ENCODE measurements around the gene RPL7A. TPM values are rescaled to one million over a fixed set of nuclear protein-coding genes. Genes with fewer than 3 reads are reported as not detected.

The RPL7A gene
- total and polyA plus RNA-seq, 2 of the 13 experiments (the other 11 are each of a cell fraction or from before 2014, with no cell fraction given): 2,401 to 2,938 TPM

DNA sequence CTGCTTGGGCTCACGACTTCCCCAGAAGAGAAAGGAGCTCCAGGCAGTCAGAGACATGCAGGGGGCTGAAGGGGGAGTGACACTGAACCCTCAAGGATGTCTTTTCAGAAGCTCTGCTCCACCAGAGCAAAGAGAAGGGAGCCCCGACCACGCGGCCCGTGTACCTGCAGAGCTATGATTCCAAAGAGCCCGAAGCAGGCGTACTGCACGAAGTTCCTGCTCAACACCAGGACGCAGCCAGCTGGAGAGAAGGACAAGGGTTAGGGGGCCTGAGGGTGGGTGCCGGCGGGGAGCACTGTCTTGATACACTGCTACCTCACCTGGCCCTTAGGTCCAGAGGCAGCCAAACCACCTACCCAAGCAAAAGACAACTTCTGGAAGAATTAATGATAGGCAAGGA is 18.4 kb downstream of the RPL7A start:
- ATAC-seq: no peak
- H3K4me1 ChIP-seq (ENCODE audit: insufficient read depth, low read length): peaks cover 50% of the 10 kb centered on the region
- no peaks in the 10 kb centered on the region for H3K27me3 ChIP-seq (ENCODE audit: control insufficient read depth in 1 of 2, insufficient read depth in 2 of 2, low read length in 2 of 2)
- no peak for FAIRE-seq
- H3K4me3 ChIP-seq (replicated peaks in 1 of 3; ENCODE audit: insufficient read depth in 1 of 3, low read depth in 2 of 3, low read length in 3 of 3): no peak overlapping the region
- intact Hi-C loops (cut with micrococcal nuclease; ENCODE audit: unreplicated experiment) (no loop called here), in situ Hi-C loops (cut with HindIII; ENCODE audit: extremely low pct_ligation_motif_present, low pct_unique_long_range_greater_than_20kb) (no loop called here)
- H3K4me2 ChIP-seq (ENCODE audit: low read depth, low read length): no peak overlapping the region
- no peak for DNase-seq (ENCODE audit: low spot score)
- H3K9ac ChIP-seq (ENCODE audit: insufficient read depth, low read depth, low read length): no peak overlapping the region
- no peaks in the 10 kb centered on the region for H3K9me3 ChIP-seq (ENCODE audit: low read length)
- H3K36me3 ChIP-seq (replicated peaks in 1 of 2; ENCODE audit: control insufficient read depth in 1 of 2, insufficient read depth in 2 of 2, low read length in 2 of 2): peaks cover 31 to 97% of the 10 kb centered on the region in 2 experiments
- ChIA-PET CTCF (ENCODE audit: low intra/inter-chr PET ratio, low total read pairs) (no interaction called here), POLR2A (interaction anchor here (1.0 to 1.5 kb wide), 3 partner anchors 8 to 93 kb away, joined by 3 to 5 read pairs (median 4); partner anchors contain the start of genes CACFD1, SURF1 and SURF2)
- H4K20me1 ChIP-seq (ENCODE audit: insufficient read depth, low read length): peaks cover 86% of the 10 kb centered on the region
- H3K27ac ChIP-seq (ENCODE audit: extremely low read length, insufficient read depth, low read length): no peak overlapping the region
- H2AFZ ChIP-seq (ENCODE audit: low read length): no peak overlapping the region
- no TSS peak for BruUV-seq (replicated peaks)
- WGBS (ENCODE audit: low lambda C conversion rate): 93% methylated on average over 5 of the region's 11 CpGs
- peaks cover 65% of the 10 kb centered on the region for H3K79me2 ChIP-seq (ENCODE audit: insufficient read depth, low read length)
- no peak for TF ChIP-seq ZNF44 (CRISPR knock-in tag; IDR thresholded peaks at IDR 0.05)
- TF ChIP-seq, protein P1, sequence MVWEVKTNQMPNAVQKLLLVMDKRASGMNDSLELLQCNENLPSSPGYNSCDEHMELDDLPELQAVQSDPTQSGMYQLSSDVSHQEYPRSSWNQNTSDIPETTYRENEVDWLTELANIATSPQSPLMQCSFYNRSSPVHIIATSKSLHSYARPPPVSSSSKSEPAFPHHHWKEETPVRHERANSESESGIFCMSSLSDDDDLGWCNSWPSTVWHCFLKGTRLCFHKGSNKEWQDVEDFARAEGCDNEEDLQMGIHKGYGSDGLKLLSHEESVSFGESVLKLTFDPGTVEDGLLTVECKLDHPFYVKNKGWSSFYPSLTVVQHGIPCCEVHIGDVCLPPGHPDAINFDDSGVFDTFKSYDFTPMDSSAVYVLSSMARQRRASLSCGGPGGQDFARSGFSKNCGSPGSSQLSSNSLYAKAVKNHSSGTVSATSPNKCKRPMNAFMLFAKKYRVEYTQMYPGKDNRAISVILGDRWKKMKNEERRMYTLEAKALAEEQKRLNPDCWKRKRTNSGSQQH (CRISPR knock-in tag; IDR thresholded peaks at IDR 0.05; ENCODE audit: low read depth): no peak
- no peak for TF ChIP-seq NFE2 (CRISPR knock-in tag; IDR thresholded peaks at IDR 0.05)
- TF ChIP-seq ZNF703 (CRISPR knock-in tag; IDR thresholded peaks at IDR 0.05; ENCODE audit: borderline replicate concordance): no peak
- no peak for TF ChIP-seq HNF4A (CRISPR knock-in tag; IDR thresholded peaks at IDR 0.05)
- TF ChIP-seq, protein P2, sequence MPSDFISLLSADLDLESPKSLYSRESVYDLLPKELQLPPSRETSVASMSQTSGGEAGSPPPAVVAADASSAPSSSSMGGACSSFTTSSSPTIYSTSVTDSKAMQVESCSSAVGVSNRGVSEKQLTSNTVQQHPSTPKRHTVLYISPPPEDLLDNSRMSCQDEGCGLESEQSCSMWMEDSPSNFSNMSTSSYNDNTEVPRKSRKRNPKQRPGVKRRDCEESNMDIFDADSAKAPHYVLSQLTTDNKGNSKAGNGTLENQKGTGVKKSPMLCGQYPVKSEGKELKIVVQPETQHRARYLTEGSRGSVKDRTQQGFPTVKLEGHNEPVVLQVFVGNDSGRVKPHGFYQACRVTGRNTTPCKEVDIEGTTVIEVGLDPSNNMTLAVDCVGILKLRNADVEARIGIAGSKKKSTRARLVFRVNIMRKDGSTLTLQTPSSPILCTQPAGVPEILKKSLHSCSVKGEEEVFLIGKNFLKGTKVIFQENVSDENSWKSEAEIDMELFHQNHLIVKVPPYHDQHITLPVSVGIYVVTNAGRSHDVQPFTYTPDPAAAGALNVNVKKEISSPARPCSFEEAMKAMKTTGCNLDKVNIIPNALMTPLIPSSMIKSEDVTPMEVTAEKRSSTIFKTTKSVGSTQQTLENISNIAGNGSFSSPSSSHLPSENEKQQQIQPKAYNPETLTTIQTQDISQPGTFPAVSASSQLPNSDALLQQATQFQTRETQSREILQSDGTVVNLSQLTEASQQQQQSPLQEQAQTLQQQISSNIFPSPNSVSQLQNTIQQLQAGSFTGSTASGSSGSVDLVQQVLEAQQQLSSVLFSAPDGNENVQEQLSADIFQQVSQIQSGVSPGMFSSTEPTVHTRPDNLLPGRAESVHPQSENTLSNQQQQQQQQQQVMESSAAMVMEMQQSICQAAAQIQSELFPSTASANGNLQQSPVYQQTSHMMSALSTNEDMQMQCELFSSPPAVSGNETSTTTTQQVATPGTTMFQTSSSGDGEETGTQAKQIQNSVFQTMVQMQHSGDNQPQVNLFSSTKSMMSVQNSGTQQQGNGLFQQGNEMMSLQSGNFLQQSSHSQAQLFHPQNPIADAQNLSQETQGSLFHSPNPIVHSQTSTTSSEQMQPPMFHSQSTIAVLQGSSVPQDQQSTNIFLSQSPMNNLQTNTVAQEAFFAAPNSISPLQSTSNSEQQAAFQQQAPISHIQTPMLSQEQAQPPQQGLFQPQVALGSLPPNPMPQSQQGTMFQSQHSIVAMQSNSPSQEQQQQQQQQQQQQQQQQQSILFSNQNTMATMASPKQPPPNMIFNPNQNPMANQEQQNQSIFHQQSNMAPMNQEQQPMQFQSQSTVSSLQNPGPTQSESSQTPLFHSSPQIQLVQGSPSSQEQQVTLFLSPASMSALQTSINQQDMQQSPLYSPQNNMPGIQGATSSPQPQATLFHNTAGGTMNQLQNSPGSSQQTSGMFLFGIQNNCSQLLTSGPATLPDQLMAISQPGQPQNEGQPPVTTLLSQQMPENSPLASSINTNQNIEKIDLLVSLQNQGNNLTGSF (CRISPR knock-in tag; IDR thresholded peaks at IDR 0.05): no peak
- TF ChIP-seq, protein P3, sequence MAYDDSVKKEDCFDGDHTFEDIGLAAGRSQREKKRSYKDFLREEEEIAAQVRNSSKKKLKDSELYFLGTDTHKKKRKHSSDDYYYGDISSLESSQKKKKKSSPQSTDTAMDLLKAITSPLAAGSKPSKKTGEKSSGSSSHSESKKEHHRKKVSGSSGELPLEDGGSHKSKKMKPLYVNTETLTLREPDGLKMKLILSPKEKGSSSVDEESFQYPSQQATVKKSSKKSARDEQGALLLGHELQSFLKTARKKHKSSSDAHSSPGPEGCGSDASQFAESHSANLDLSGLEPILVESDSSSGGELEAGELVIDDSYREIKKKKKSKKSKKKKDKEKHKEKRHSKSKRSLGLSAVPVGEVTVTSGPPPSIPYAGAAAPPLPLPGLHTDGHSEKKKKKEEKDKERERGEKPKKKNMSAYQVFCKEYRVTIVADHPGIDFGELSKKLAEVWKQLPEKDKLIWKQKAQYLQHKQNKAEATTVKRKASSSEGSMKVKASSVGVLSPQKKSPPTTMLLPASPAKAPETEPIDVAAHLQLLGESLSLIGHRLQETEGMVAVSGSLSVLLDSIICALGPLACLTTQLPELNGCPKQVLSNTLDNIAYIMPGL (CRISPR knock-in tag; IDR thresholded peaks at IDR 0.05; ENCODE audit: borderline replicate concordance in 1 of 2, low read depth in 1 of 2): no peak
- TF ChIP-seq TCF7 (IDR thresholded peaks at IDR 0.05; ENCODE audit: low read depth): no peak
- TF ChIP-seq, protein P4, sequence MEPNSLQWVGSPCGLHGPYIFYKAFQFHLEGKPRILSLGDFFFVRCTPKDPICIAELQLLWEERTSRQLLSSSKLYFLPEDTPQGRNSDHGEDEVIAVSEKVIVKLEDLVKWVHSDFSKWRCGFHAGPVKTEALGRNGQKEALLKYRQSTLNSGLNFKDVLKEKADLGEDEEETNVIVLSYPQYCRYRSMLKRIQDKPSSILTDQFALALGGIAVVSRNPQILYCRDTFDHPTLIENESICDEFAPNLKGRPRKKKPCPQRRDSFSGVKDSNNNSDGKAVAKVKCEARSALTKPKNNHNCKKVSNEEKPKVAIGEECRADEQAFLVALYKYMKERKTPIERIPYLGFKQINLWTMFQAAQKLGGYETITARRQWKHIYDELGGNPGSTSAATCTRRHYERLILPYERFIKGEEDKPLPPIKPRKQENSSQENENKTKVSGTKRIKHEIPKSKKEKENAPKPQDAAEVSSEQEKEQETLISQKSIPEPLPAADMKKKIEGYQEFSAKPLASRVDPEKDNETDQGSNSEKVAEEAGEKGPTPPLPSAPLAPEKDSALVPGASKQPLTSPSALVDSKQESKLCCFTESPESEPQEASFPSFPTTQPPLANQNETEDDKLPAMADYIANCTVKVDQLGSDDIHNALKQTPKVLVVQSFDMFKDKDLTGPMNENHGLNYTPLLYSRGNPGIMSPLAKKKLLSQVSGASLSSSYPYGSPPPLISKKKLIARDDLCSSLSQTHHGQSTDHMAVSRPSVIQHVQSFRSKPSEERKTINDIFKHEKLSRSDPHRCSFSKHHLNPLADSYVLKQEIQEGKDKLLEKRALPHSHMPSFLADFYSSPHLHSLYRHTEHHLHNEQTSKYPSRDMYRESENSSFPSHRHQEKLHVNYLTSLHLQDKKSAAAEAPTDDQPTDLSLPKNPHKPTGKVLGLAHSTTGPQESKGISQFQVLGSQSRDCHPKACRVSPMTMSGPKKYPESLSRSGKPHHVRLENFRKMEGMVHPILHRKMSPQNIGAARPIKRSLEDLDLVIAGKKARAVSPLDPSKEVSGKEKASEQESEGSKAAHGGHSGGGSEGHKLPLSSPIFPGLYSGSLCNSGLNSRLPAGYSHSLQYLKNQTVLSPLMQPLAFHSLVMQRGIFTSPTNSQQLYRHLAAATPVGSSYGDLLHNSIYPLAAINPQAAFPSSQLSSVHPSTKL (CRISPR knock-in tag; IDR thresholded peaks at IDR 0.05): no peak

Measured in HepG2 (cell line).